Activated CD8-positive, alpha-beta memory T cell treated with anti-CD3 and anti-CD28 coated beads for 4 hours (primary cell): ENCODE measurements around the gene FADS3.

Experiments
- DNase-seq, 2 donors: peaks; one replicate each; pipeline ENCODE4 v3.0.0-alpha.2; 2020; ENCODE audit warnings: low read depth in 2 of 2

The FADS3 gene

DNA sequence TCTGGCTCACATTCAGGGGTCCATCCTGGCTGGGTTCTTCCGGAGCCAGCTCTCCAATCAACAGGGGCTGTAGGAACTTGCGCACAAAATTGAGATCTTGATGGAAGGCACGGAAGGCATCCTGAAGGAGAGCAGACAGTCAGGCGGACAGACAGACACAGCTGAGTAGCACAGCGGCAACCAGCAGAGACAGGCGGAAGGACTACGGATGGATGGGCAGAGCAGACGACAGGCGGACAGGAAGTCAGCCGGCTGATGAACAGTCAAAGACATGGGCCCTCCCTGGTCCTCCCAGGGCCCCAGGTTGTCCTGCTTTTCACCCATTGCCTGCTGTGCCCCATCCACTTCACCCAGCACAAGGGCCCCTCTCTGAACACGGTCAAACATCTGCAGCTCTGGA lies 11.3 kb downstream of the FADS3 start:
- DNase-seq, result no peak

DNA sequence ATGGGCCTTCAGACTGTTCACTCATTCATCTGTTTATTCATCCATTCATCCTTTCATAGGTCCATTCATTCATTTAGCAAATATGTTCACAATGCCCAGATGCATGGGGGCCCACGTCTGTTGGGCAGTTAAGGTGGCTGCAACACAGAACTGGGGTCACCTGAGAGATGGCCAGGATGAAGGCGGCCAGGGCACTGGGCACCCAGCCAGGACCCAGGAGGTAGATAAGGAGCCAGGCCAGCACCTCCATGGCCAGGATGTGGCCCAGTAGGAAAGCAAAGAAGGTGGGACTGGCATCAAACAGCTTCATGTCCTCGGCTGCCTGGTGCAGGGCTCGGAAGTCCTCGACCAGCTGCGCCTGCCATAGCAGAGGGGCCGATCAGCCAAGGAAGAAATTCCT lies 12.2 kb downstream of the FADS3 start:
- DNase-seq, result no peak

DNA sequence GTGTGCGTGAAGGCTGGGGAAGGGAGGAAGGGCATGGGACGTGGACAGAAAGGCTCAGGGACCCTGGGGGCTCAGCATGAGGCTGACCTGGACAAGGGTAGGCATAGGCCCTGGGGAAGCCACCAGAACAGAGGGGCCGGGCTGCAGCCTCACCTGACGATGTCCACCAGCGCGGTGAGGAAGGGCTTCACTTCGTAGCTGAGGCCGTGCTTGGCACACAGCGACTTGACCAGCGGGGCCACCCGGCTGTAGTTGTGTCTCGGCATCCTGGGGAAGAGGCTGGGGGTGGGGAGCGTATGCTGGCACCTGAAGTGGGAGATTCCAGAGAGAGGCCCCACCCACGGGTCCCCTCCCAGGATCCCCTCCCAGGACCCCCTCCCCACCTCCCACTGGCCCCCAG lies 15.6 kb downstream of the FADS3 start:
- no peak for DNase-seq

- no peak for DNase-seq
Observed at GRCh38 chr11:61874853-61875252, 16.5 kb downstream of the FADS3 start.

DNA sequence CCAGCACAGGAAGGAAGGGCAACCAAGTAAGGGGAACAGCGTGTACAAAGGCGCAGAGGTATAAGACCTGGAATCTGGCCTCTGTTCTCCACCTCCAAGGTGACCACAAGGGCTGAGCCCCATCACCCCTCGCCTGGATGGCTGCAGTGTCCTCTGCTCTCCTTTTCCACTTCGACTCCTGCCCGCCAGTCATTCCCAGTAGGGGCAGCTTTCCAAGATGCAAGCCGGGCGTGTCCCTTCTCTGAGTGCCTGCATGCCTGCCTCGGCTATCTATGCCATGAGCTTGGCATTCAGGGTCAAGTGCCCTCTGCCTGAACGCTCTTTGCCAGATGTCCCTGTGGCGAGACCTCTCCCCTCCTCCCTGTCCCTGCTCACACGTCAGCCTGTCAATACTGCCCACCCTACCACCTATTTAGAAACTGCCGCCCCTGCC lies 17.0 kb downstream of the FADS3 start:
- no peak for DNase-seq

DNA sequence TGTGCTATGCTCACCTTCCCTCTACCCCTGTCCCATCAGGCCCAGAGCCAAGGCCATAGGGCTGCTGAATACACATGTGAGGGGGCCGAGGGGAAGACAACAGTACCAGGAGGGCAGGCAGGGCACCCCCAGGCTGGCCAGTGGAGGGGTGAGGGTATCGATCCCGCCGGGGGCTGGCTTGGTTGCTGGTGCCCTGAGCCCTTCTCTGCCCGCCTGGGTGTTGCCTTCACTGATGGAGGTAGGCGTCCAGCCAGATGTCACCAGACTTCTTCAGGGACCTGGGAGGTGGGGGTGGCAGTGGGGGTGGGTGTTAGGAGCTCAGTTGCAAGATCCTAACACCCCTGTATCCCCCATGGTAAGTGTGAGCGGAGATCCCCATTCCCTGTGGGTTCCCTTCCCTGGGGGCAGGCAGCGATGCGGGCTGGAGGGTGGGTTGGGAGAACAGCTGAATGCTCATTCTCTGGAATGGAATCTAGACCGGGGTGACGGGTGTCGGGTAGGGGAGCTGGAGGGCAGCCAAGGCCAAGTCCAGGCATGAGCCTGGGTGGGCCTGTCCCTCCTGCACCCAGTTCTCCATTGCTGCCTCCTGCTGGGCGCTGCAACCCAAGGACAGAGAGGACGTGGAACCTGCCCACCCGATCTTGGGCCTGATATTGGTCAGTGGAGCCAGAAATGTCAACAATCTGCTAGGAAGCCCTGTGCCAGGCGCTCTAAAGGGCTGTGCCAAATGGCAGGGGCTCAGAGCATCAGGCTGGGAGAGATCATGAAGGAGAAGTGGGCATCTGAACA lies 17.6 kb downstream of the FADS3 start:
- no peak for DNase-seq

DNA sequence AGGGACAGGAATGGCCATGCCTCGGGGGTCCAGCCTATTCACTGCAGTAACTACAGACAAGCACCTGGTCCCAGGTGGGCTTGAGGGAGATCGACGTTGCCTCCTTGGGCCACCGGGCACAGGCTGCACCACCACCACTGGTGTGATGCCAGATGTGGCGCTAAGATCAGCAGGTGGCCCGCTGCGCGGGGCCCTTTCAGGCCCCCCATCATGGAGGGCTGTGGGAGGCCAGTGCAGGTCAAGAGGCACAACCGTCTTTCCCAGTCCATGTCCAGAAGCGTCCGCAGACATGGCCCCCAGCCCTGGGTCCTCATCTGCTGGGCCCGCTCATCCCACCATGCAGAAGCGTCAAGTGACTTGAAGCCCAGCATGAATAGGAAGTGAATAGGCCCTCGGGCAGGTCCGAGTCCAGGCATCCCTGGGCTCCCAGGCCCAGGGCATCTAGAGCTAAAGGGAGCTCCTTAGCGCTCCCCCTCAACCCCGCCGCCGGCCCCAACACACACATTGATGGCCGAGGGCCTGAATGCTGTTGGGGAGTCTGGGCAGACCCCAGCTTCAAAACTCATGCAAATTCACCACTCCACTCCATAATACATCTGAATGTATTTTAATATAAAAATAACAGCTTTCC lies 18.3 kb downstream of the FADS3 start:
- DNase-seq, result no peak

GRCh38 chr11:61871158-61871597 lies 20.2 kb downstream of the FADS3 start:
- peak in 1 of 2 donors; percentile 22 for DNase-seq

GRCh38 chr11:61870541-61871031 lies 20.8 kb downstream of the FADS3 start:
- no peak for DNase-seq

- DNase-seq, result no peak
Observed at GRCh38 chr11:61869708-61870451, 21.5 kb downstream of the FADS3 start.

GRCh38 chr11:61869429-61869707 lies 22.0 kb downstream of the FADS3 start:
- no peak for DNase-seq

DNA sequence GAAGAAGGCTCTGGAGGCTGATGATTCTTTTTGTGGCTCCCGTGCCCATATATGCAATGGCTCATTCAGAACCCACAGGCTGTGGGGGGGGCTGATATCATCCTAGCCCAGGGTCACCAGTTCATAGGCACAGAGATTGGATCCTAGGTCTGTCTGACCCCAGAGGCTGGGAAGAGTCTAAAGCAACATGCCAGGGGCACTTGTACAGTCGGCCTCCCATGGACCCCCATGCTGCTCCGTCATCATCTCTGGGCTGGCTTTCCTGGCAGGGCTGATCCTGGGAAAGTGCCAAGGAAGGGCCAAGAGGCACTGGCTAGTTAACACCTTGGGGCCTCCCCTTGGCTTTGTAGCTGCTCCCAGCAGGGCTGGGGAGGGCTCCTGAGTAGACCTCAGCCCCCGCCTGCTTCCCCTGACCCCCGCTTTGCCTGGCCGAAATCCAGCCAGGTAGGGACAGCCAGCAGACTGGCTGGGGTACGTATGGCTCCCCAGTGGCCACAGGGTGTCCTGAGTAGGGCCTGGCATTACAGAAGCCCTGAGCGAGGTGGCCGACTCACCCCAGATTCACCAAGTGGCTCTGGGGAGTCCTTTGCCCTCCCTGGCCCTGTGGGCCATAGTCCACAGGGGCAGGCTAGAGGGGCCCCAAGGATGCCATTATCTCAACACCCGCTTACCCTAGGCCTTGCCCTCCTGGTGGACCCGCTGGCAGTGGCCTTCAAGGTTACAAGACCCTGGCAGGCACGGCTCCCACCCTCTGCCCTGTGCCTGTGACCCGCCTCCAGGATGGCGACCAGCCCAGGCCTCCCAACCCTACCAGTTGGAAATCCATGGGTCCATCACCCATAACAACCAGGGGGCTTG lies 22.5 kb downstream of the FADS3 start:
- no peak for DNase-seq

- DNase-seq, result no peak
Observed at GRCh38 chr11:61866958-61867343, 24.4 kb downstream of the FADS3 start.

DNA sequence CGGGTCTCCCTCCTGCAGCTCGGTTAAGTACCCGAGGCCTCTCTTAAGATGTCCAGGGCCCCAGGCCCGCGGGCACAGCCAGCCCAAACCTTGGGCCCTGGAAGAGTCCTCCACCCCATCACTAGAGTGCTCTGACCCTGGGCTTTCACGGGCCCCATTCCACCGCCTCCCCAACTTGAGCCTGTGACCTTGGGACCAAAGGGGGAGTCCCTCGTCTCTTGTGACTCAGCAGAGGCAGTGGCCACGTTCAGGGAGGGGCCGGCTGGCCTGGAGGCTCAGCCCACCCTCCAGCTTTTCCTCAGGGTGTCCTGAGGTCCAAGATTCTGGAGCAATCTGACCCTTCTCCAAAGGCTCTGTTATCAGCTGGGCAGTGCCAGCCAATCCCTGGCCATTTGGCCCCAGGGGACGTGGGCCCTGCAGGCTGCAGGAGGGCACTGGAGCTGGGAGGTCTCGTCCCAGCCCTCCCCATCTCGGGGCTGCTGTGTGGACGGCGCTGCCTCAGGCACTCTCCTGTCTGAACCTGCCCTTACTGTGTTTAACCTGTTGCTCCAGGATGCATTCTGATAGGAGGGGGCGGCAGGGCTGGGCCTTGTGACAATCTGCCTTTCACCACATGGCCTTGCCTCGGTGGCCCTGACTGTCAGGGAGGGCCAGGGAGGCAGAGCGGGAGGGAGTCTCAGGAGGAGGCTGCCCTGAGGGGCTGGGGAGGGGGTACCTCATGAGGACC lies 25.0 kb downstream of the FADS3 start:
- no peak for DNase-seq

GRCh38 chr11:61864814-61865775 lies 26.2 kb downstream of the FADS3 start:
- no peak for DNase-seq

- no peak for DNase-seq
Observed at GRCh38 chr11:61863548-61864081, 27.7 kb downstream of the FADS3 start.

DNA sequence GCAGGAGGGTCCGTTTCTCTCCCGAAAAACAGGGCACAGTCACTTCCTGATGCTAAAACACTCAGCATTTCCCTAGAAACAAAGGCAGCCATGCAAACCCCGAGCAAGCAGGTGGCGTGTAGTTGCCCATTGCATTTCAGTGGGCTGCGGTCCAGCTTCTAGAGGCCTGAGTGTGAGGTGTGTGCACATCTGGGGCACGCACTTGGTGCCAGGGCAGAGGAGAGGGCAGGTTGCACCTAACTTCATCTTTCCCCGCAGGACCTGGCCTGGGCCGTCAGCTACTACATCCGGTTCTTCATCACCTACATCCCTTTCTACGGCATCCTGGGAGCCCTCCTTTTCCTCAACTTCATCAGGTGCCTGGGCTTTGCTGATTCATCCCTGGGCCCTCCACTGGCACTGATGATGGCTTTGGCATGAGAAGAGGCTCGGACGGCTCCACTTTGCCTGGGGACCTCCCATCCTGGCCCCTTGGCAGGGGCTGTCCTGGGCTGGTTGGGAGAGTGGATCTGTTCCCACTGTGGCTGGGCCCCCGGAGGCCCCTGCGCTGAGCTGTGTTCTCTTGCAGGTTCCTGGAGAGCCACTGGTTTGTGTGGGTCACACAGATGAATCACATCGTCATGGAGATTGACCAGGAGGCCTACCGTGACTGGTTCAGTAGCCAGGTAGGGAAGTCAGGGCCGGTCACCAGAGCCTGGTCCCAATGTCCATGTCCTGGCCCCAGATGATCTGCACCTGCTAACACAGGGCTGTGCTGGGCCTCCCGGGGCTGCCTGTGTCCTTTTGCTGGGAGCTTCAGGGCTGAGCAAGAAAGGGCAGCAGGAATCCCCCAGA lies 28.4 kb downstream of the FADS3 start:
- no peak for DNase-seq

DNA sequence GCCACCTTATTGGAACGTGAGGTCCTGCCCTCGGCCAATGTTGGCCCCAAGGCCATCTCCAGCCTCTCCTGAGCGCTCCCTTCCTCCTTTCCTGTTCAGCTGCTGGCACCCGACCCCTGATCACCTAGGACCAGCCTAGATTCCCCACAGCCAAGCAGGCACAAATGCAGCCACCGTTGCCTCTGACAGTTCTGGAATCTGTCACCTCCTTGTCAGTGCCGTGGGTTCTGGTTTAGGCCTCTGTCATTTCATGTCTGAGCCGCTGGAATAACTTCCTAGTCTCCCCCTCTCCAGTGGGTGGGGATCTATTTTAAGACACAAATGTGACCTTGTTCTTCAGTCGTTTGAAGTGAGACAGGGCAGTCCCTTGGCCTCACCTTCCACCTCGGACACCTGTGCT lies 29.7 kb downstream of the FADS3 start:
- DNase-seq, result no peak
